Measurements from ENCODE around the gene PKP2.

- TF ChIP-seq CTCF (IDR thresholded peaks at IDR 0.05), result no peak
- TF ChIP-seq POLR2A (IDR thresholded peaks at IDR 0.05), result no peak
- TF ChIP-seq POLR2AphosphoS5 (IDR thresholded peaks at IDR 0.05), result no peak
These were observed 143.0 kb downstream of the PKP2 start for GRCh38 chr12:32753605-32754004.

Data from breast epithelium (tissue), 3 donors.